HCT116 (cell line): Measurements from ENCODE around the gene CUZD1.
"Not testable (repeated sequence)": the region's sequence is repeated elsewhere in the genome, so short reads cannot be mapped to it uniquely, and the experiment has no call there.

Experiments
- CTCF ChIP-seq, 3 experiments: fragments of 200-600 bp in 1 of 3; sonication (generic) in 1 of 3; IDR thresholded peaks in 2 of 3; conservative IDR thresholded peaks in 1 of 3; 2 replicates each; pipeline ENCODE4 v1.5.1; 2012 to 2017; ENCODE audit warnings: low read depth in 2 of 3, low read length in 2 of 3, antibody characterized with exemption in 1 of 3, borderline replicate concordance in 1 of 3, control low read depth in 1 of 3, mild to moderate bottlenecking in 1 of 3, mixed read lengths in 1 of 3, mixed run types in 1 of 3, moderate library complexity in 1 of 3; ENCODE audit not compliant: insufficient read depth in 1 of 3
- EZH2 ChIP-seq: fragments of 200-600 bp; sonication (generic); IDR thresholded peaks from 2 replicates; pipeline ENCODE4 v1.6.1; 2017; ENCODE audit warnings: antibody characterized with exemption, mixed run types
- EZH2phosphoT487 ChIP-seq: fragments of 200-600 bp; IDR thresholded peaks from 2 replicates; pipeline ENCODE4 v1.6.1; 2018; ENCODE audit warnings: antibody characterized with exemption, borderline replicate concordance
- JUND ChIP-seq: IDR thresholded peaks from 2 replicates; pipeline ENCODE4 v1.6.1; 2012
- MAX ChIP-seq: IDR thresholded peaks from 2 replicates; pipeline ENCODE4 v1.6.1; 2012
- POLR2A ChIP-seq: IDR thresholded peaks from 2 replicates; pipeline ENCODE4 v1.7.0; 2011; ENCODE audit warnings: borderline replicate concordance; ENCODE audit not compliant: insufficient read depth, insufficient read length; ENCODE audit errors: extremely low read depth
- POLR2AphosphoS5 ChIP-seq: IDR thresholded peaks from 2 replicates; pipeline ENCODE4 v1.6.1; 2011; ENCODE audit warnings: mild to moderate bottlenecking, low read depth, low read length, moderate library complexity
- REST ChIP-seq: IDR thresholded peaks from 2 replicates; pipeline ENCODE4 v1.6.1; 2012; ENCODE audit warnings: low read depth
- SIN3A ChIP-seq: IDR thresholded peaks from 2 replicates; pipeline ENCODE4 v1.6.1; 2012; ENCODE audit warnings: low read depth

- not testable (repeated sequence) for TF ChIP-seq CTCF (IDR thresholded peaks at IDR 0.05 in 2 of 3, conservative IDR thresholded peaks at IDR 0.05 in 1 of 3; ENCODE audit: borderline replicate concordance in 1 of 3, insufficient read depth in 1 of 3, low read depth in 2 of 3, low read length in 2 of 3); EZH2; POLR2AphosphoS5; EZH2phosphoT487; POLR2A; MAX; REST; JUND; SIN3A
These were observed 12.4 kb upstream of the CUZD1 start for GRCh38 chr10:122858042-122858441.
